Measurements from ENCODE around the gene IFITM10. TPM values are rescaled to one million over a fixed set of nuclear protein-coding genes. Genes with fewer than 3 reads are reported as not detected.

The IFITM10 gene
- total and polyA plus RNA-seq, 9 of the 15 experiments (the other 6 are each of a cell fraction or from before 2014, with no cell fraction given): 0.08 to 0.13 (median 0.09) TPM; not detected in 6

DNA sequence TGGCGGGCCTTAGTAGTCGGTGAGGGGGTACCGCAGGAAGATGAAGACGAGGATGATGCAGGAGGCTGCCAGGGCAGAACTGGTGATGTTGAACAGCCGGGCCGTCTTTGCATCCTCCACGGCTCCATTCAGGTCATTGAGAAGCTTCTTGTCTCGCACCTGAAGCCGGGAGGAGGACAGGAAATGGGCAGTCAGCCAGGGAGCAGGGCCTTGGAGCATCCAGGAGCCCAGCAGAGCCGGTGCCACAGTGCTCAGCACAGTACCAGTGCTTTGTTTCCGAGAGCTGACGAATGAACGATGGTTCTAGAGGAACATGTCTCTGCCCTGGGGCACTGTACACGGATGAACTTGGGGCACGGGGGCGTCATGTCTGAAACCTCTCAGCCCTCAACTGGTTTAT is 15.1 kb downstream of the IFITM10 start:
- FAIRE-seq: no peak
- TF ChIP-seq RBM25 (IDR thresholded peaks at IDR 0.05; ENCODE audit: low read depth, low read length, severe bottlenecking): no peak
- TF ChIP-seq ZNF77 (CRISPR knock-in tag; IDR thresholded peaks at IDR 0.05): no peak
- TF ChIP-seq HNRNPH1 (optimal IDR thresholded peaks at IDR 0.05; ENCODE audit: low read depth, low read length): no peak
- TF ChIP-seq ZNF3 (CRISPR knock-in tag; IDR thresholded peaks at IDR 0.05): no peak
- no peak for TF ChIP-seq PTBP1 (IDR thresholded peaks at IDR 0.05; ENCODE audit: low read depth, low read length)
- no peak for TF ChIP-seq KLF13 (tag; IDR thresholded peaks at IDR 0.05; ENCODE audit: borderline replicate concordance, low read depth)
- TF ChIP-seq, protein P1, sequence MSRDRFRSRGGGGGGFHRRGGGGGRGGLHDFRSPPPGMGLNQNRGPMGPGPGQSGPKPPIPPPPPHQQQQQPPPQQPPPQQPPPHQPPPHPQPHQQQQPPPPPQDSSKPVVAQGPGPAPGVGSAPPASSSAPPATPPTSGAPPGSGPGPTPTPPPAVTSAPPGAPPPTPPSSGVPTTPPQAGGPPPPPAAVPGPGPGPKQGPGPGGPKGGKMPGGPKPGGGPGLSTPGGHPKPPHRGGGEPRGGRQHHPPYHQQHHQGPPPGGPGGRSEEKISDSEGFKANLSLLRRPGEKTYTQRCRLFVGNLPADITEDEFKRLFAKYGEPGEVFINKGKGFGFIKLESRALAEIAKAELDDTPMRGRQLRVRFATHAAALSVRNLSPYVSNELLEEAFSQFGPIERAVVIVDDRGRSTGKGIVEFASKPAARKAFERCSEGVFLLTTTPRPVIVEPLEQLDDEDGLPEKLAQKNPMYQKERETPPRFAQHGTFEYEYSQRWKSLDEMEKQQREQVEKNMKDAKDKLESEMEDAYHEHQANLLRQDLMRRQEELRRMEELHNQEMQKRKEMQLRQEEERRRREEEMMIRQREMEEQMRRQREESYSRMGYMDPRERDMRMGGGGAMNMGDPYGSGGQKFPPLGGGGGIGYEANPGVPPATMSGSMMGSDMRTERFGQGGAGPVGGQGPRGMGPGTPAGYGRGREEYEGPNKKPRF (IDR thresholded peaks at IDR 0.05; ENCODE audit: low read depth, low read length): no peak
- no peak for TF ChIP-seq SMARCE1 (IDR thresholded peaks at IDR 0.05)
- no peak for TF ChIP-seq ZNF695 (CRISPR knock-in tag; IDR thresholded peaks at IDR 0.05)
- no peak for TF ChIP-seq NR2C2 (CRISPR knock-in tag; IDR thresholded peaks at IDR 0.05)
- TF ChIP-seq NR2C2 (tag; IDR thresholded peaks at IDR 0.05): no peak
- TF ChIP-seq, protein P2, sequence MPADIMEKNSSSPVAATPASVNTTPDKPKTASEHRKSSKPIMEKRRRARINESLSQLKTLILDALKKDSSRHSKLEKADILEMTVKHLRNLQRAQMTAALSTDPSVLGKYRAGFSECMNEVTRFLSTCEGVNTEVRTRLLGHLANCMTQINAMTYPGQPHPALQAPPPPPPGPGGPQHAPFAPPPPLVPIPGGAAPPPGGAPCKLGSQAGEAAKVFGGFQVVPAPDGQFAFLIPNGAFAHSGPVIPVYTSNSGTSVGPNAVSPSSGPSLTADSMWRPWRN (IDR thresholded peaks at IDR 0.05; ENCODE audit: low read depth): no peak
- TF ChIP-seq GATAD2A (IDR thresholded peaks at IDR 0.05): no peak
- TF ChIP-seq ZNF561 (CRISPR knock-in tag; conservative IDR thresholded peaks at IDR 0.05): no peak
- no peak for TF ChIP-seq MYBL2 (IDR thresholded peaks at IDR 0.05; ENCODE audit: low read depth)
- no peak for TF ChIP-seq MYBL2 (CRISPR knock-in tag; IDR thresholded peaks at IDR 0.05; ENCODE audit: borderline replicate concordance)
- TF ChIP-seq ATF7 (IDR thresholded peaks at IDR 0.05): no peak
- TF ChIP-seq SRSF3 (IDR thresholded peaks at IDR 0.05; ENCODE audit: insufficient read depth, low read length): no peak
- no peak for TF ChIP-seq ZNF217 (CRISPR knock-in tag; IDR thresholded peaks at IDR 0.05)
- TF ChIP-seq SRSF7 (optimal IDR thresholded peaks at IDR 0.05; ENCODE audit: low read depth, low read length): no peak
- TF ChIP-seq PRPF4 (IDR thresholded peaks at IDR 0.05; ENCODE audit: insufficient read depth, low read depth, low read length, poor library complexity, severe bottlenecking): no peak
- intact Hi-C loops (cut with micrococcal nuclease): no loop called here
- no TSS peak for BruUV-seq (replicated peaks)
- no peaks in the 10 kb centered on the region for H3K79me2 ChIP-seq (ENCODE audit: control insufficient read depth, insufficient read depth, low read length)
- CTCF ChIA-PET (ENCODE audit: low intra/inter-chr PET ratio): no interaction called here
- H3K36me3 ChIP-seq (ENCODE audit: control insufficient read depth, insufficient read depth, low read length): no peaks in the 10 kb centered on the region
- peaks cover 8% of the 10 kb centered on the region; the same call in 1 of the 2 replicates for H3K9me3 ChIP-seq (replicated peaks; ENCODE audit: control insufficient read depth, insufficient read depth, low read depth, low read length)
- no peaks in the 10 kb centered on the region for H3K4me1 ChIP-seq (replicated peaks in 1 of 2; ENCODE audit: control insufficient read depth in 2 of 2, insufficient read depth in 2 of 2, low read length in 2 of 2)
- no peak for DNase-seq (ENCODE audit: extremely low read depth in 1 of 4, low spot score in 3 of 4)
- no peak for ATAC-seq
- POLR2A ChIA-PET: no interaction called here
- H3K9me1 ChIP-seq (ENCODE audit: control insufficient read depth, insufficient read depth, low read length): no peaks in the 10 kb centered on the region
- no peak overlapping the region for H3K4me2 ChIP-seq (ENCODE audit: insufficient read depth, low read length)
- H2AFZ ChIP-seq (ENCODE audit: low read depth, low read length): no peak overlapping the region
- 0% methylated on average over 14 of the region's 16 CpGs for WGBS (ENCODE audit: insufficient coverage, low coverage, missing lambda C conversion rate)
- in situ Hi-C loops (cut with MboI): no loop called here
- no peak overlapping the region for H3K27ac ChIP-seq (ENCODE audit: extremely low read depth, low read depth, low read length)
- no peak overlapping the region for H3K4me3 ChIP-seq
- H4K20me1 ChIP-seq (replicated peaks; ENCODE audit: control insufficient read depth, insufficient read depth, low read length): no peaks in the 10 kb centered on the region
- H3K9ac ChIP-seq (ENCODE audit: insufficient read depth in 1 of 2, low read depth in 2 of 2, low read length in 2 of 2): no peak overlapping the region
- H3K27me3 ChIP-seq (ENCODE audit: control insufficient read depth in 2 of 2, insufficient read depth in 2 of 2, low read length in 2 of 2): peaks cover 5 to 60% of the 10 kb centered on the region in 2 experiments; a peak in 4 of 5 replicates

All from K562 (cell line).